Measurements from ENCODE around the gene TEX52.

Gene TEX52

DNA sequence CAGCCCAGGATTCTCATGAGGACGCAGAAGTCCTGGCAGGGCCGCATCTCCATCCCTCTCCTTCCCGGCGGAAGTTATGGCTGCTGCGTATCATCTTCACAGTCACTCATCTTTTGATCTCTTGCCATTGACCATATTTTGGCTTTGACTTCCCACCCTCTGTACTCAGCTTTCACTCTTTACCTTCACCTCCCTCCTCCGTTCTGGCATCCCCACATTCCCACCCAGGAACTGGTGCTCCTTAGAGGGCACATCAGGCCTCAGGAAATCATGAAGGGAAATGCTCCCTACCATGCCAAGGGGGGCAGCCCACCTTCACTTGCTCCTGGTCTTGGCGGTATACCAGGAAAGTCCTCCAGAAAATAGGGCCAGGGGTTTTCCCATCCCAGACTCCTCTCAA is 1.3 kb downstream of the TEX52 start:
- Histone ChIP-seq H3K9me3 (ENCODE audit: insufficient read depth, low read length, severe bottlenecking) (no peaks in the 10 kb centered on the region), H3K4me2 (ENCODE audit: insufficient read depth, low read length) (no peak overlapping the region), H3K36me3 (ENCODE audit: insufficient read depth, low read length) (peaks cover 32% of the 10 kb centered on the region), H4K20me1 (ENCODE audit: insufficient read depth, low read length) (peaks cover 12% of the 10 kb centered on the region; the same call in 1 of the 2 replicates), H2AFZ (ENCODE audit: low read depth, low read length) (no peak overlapping the region), H3K27me3 (ENCODE audit: insufficient read depth, low read length, poor library complexity) (no peaks in the 10 kb centered on the region), H3K79me2 (ENCODE audit: insufficient read depth, low read length) (no peaks in the 10 kb centered on the region), H3K4me1 (ENCODE audit: insufficient read depth, low read length) (no peaks in the 10 kb centered on the region), H3K4me3 (ENCODE audit: low read depth in 1 of 2, low read length in 2 of 2) (no peak overlapping the region), H3K9ac (ENCODE audit: low read depth, low read length) (no peak overlapping the region), H3K27ac (ENCODE audit: low read length) (no peak overlapping the region)
- TF ChIP-seq, protein P1, sequence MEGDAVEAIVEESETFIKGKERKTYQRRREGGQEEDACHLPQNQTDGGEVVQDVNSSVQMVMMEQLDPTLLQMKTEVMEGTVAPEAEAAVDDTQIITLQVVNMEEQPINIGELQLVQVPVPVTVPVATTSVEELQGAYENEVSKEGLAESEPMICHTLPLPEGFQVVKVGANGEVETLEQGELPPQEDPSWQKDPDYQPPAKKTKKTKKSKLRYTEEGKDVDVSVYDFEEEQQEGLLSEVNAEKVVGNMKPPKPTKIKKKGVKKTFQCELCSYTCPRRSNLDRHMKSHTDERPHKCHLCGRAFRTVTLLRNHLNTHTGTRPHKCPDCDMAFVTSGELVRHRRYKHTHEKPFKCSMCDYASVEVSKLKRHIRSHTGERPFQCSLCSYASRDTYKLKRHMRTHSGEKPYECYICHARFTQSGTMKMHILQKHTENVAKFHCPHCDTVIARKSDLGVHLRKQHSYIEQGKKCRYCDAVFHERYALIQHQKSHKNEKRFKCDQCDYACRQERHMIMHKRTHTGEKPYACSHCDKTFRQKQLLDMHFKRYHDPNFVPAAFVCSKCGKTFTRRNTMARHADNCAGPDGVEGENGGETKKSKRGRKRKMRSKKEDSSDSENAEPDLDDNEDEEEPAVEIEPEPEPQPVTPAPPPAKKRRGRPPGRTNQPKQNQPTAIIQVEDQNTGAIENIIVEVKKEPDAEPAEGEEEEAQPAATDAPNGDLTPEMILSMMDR (IDR thresholded peaks at IDR 0.05; ENCODE audit: borderline replicate concordance, extremely low read depth, low read length, poor library complexity, severe bottlenecking), result no peak
- TF ChIP-seq EZH2 (IDR thresholded peaks at IDR 0.05; ENCODE audit: borderline replicate concordance, low read depth, low read length, severe bottlenecking), result no peak
- DNase-seq (no peak), ATAC-seq (ENCODE audit: insufficient read depth, low read depth) (no peak)

DNA sequence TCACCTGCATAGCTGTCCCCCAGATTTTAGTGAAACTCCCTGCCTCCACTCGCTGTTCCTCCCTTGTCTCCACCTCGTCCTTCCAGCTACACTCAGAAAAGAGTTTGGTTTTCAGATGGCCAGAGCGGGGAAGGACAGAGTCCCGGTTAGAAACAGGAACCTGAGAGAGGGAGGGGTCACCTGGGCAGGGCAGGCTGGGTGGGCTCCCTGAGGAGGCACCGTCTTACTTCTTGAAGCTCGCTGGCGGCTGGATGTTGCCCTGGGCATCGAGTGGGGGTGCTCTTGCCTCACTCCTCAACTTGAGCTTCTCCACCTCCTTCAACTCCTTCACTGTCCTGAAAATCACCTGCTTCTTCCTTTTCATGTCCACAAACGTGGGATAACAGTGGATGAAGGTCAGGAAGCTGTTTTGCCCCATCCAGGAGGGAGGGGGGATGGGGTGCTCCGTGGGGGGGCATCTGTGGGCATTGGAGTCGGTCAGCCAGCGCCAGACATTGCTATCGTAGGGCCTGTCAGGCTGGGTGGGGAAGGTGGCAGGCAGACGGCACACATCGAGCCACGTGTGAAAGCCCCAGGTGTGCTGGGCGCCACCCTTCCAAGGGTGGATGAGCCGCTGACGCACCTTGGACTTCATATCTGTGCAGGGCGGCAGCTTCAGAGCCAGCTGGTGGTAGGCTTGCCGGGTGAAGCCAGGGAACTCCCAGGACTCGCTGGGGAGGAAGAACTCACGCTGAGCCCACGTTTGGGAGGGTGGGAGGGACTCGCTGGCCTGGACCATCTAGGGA is 2.0 kb downstream of the TEX52 start:
- no peaks in the 10 kb centered on the region for H3K4me1 ChIP-seq (ENCODE audit: insufficient read depth, low read length)
- no peak overlapping the region for H3K4me2 ChIP-seq (ENCODE audit: insufficient read depth, low read length)
- no peak overlapping the region for H3K9ac ChIP-seq (ENCODE audit: low read depth, low read length)
- no peak overlapping the region for H3K4me3 ChIP-seq (ENCODE audit: low read depth in 1 of 2, low read length in 2 of 2)
- peaks cover 12% of the 10 kb centered on the region; the same call in 1 of the 2 replicates for H4K20me1 ChIP-seq (ENCODE audit: insufficient read depth, low read length)
- H3K27ac ChIP-seq (ENCODE audit: low read length), result no peak overlapping the region
- peaks cover 25% of the 10 kb centered on the region for H3K36me3 ChIP-seq (ENCODE audit: insufficient read depth, low read length)
- no peaks in the 10 kb centered on the region for H3K79me2 ChIP-seq (ENCODE audit: insufficient read depth, low read length)
- no peaks in the 10 kb centered on the region for H3K9me3 ChIP-seq (ENCODE audit: insufficient read depth, low read length, severe bottlenecking)
- ATAC-seq (ENCODE audit: insufficient read depth, low read depth), result no peak
- no peak overlapping the region for H2AFZ ChIP-seq (ENCODE audit: low read depth, low read length)
- no peak for DNase-seq
- H3K27me3 ChIP-seq (ENCODE audit: insufficient read depth, low read length, poor library complexity), result no peaks in the 10 kb centered on the region
- TF ChIP-seq EZH2 (IDR thresholded peaks at IDR 0.05; ENCODE audit: borderline replicate concordance, low read depth, low read length, severe bottlenecking), result no peak
- TF ChIP-seq, protein P1 (IDR thresholded peaks at IDR 0.05; ENCODE audit: borderline replicate concordance, extremely low read depth, low read length, poor library complexity, severe bottlenecking), result no peak

DNA sequence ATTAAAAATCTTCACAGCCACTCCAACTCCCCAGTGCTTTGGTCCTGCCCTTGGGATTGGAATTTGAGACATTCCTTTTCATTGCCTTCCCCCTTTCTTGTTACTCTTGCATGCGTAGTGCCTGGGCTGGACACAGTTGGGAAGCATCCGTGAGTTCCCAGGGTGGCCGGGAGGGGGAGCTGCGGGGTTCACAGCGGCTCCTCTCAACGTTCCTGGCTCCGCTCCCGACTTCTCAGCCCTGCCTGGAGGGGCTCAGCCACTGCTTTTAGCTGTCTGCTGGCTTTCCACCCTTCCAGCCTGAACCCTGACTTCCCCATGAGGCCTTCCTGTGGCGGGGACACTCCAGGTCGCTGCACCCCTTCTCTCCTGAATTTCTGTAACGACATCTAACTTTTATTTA is 3.2 kb downstream of the TEX52 start:
- Histone ChIP-seq H3K27ac (ENCODE audit: low read length) (no peak overlapping the region), H3K79me2 (ENCODE audit: insufficient read depth, low read length) (no peaks in the 10 kb centered on the region), H3K9me3 (ENCODE audit: insufficient read depth, low read length, severe bottlenecking) (no peaks in the 10 kb centered on the region), H3K4me2 (ENCODE audit: insufficient read depth, low read length) (no peak overlapping the region), H4K20me1 (ENCODE audit: insufficient read depth, low read length) (peaks cover 8% of the 10 kb centered on the region; the same call in 1 of the 2 replicates), H3K36me3 (ENCODE audit: insufficient read depth, low read length) (peaks cover 12% of the 10 kb centered on the region), H3K9ac (ENCODE audit: low read depth, low read length) (no peak overlapping the region), H3K4me1 (ENCODE audit: insufficient read depth, low read length) (no peaks in the 10 kb centered on the region), H3K4me3 (ENCODE audit: low read depth in 1 of 2, low read length in 2 of 2) (no peak overlapping the region), H3K27me3 (ENCODE audit: insufficient read depth, low read length, poor library complexity) (no peaks in the 10 kb centered on the region), H2AFZ (ENCODE audit: low read depth, low read length) (no peak overlapping the region)
- no peak for DNase-seq
- TF ChIP-seq, protein P1 (IDR thresholded peaks at IDR 0.05; ENCODE audit: borderline replicate concordance, extremely low read depth, low read length, poor library complexity, severe bottlenecking), result no peak
- no peak for TF ChIP-seq EZH2 (IDR thresholded peaks at IDR 0.05; ENCODE audit: borderline replicate concordance, low read depth, low read length, severe bottlenecking)
- no peak for ATAC-seq (ENCODE audit: insufficient read depth, low read depth)

Measured in DND-41 (cell line).